Limb (tissue), 2 donors: ENCODE data around the gene GPATCH2L.

ENCODE experiments used
- DNase-seq, 2 donors: peaks; one replicate each; pipeline ENCODE4 v3.0.0-alpha.2; 2016; ENCODE audit errors: extremely low spot score in 2 of 2

The GPATCH2L gene

DNA sequence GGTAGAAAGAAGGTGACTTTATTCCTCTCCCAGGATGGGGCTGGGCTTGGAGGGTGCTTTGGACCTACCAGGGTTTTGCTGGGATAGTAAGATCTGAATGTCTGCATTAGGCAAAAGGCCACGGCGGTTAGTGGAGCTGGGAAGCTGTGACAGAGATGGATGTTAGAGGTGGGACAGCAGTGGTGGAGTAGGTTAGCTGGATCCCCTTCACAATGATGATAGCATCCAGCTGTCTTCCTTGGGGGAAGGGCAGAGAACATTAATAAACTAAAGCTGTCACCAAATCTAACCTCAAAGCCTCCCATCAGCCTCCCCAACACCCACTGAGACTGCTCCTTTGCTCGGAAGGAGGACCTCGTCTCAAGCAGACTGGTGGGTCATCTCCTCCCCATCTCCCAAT, 104.8 kb downstream of the GPATCH2L start:
- no peak for DNase-seq

GRCh38 chr14:76257111-76257803, 105.5 kb downstream of the GPATCH2L start:
- DNase-seq: no peak

- no peak for DNase-seq
These were observed 106.2 kb downstream of the GPATCH2L start for GRCh38 chr14:76257842-76258397.

- no peak for DNase-seq
These were observed 107.5 kb downstream of the GPATCH2L start for GRCh38 chr14:76259029-76259735.

DNA sequence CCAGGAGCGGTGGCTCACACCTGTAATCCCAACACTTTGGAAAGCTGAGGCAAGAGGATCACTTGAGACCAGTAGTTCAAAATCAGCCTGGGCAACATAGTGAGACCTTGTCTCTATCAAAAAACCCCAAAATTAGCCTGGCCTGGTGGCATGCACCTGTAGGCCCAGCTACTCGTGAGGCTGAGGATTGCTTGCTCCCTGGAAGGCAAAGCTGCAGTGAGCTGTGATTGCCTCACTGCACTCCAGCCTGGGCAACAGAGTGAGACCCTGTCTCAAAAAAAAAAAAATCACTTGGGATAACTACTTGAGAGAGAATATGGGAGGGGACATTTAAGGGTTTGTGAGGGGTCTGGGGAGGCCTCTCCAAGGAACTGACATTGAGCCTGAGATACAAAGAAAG, 109.0 kb downstream of the GPATCH2L start:
- DNase-seq: no peak

DNA sequence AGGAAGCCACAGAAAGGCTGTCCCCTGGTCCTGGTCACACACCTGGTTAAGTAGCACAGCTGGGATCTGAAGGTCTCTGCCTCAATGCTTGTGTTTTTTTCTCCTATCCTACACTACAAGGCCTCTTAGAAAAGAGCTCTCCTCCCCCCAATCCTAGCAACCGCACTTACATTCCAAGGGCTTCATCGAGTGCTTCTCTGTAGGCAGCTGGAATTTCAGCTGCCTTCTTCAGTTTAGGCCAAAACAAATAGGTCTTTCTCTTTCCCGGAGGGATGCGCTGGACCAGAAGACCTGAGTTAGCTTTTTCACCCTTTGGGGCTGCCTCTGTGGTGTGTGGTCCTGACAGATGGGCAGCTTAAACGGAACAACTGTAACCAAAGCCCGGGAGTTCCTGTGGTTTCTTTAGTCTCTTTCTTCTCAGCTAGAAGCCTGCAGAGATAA, 109.7 kb downstream of the GPATCH2L start:
- peak in 1 of 2 donors; percentile 5 for DNase-seq

GRCh38 chr14:76262641-76263040, 110.9 kb downstream of the GPATCH2L start:
- DNase-seq: no peak
